HG02678 (cell line): ENCODE data around the gene DNASE2B.

Experiments used
- ATAC-seq: cut with Tn5 transposase; IDR thresholded peaks from one replicate; pipeline ENCODE4 v1.9.1; 2021; ENCODE audit warnings: mild to moderate bottlenecking, moderate library complexity; ENCODE audit not compliant: unreplicated experiment

The DNASE2B gene

DNA sequence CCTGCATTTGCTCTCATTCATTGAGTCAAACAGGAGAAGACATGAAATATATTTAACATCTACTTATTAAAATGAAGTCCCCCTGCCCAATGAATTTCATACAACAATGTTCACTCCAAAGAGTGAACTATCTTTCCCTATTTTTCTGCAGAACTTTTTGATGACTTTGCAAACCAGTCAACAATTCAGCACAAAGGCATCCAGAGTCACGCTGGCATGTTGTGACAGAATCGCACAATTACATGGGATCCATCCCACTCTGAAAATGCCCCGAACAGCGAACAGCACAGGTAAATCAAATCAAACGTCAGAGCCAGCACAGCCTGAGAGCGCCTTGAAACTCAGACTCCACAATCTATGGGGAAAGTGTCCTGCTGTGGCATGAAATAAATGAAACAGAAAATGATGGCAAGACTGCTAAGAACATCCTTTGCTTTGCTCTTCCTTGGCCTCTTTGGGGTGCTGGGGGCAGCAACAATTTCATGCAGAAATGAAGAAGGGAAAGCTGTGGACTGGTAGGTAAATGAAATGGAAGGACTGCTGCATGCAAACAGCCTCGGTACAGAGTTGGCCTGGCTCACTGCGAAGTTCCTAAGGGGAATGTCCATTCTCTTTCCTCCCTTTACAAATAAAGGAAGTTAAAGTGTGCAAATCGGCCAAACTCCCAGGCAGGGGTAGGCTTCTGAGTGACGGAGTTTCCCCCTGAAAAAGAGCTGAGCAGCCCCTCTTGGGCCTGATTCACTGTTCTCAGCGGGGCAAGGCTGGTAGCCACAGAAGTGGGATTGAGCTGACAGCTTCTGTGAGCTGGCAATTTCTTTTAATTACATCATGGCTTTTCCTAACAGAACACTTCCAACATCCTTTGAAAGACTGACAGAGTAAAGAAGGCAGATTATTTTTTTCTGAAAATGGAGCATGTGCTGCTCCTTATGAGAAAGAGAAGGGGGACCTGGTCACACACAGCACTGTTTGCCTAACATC lies at the start of gene DNASE2B:
Gene DNASE2B (plus strand): TSS at position 310 of the 981 bp plus-strand sequence. CDS start 81 bp downstream, at position 391.
- no peak for ATAC-seq

- no peak for ATAC-seq
Measured at GRCh38 chr1:84348759-84349158, 49.5 kb upstream of the DNASE2B start.

- ATAC-seq = no peak
Measured at GRCh38 chr1:84350104-84350503, 48.2 kb upstream of the DNASE2B start.

DNA sequence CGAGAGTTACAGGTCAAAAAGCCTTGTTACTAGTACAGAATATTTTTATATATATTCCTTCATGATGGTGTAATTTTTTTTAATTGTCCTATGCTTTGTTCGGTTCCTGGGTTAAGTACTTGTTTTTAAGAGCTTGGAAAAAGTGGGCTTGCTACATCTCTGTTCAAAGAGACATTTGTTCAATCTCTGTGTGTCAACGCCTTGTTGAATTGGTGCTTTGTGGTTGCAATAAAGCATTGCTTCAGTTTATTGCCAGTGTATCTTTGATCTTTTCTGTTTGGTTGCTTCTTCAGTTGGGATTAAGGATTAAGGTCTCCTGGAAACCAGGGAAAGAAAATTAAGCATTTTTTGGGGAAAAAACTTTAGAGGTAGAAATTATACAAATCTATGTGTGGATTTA lies 47.7 kb upstream of the DNASE2B start:
- ATAC-seq = no peak

- no peak for ATAC-seq
Measured at GRCh38 chr1:84352298-84353106, 45.8 kb upstream of the DNASE2B start.

- ATAC-seq = no peak
Measured at GRCh38 chr1:84353695-84354094, 44.6 kb upstream of the DNASE2B start.

GRCh38 chr1:84355556-84355955 lies 42.7 kb upstream of the DNASE2B start:
- no peak for ATAC-seq

DNA sequence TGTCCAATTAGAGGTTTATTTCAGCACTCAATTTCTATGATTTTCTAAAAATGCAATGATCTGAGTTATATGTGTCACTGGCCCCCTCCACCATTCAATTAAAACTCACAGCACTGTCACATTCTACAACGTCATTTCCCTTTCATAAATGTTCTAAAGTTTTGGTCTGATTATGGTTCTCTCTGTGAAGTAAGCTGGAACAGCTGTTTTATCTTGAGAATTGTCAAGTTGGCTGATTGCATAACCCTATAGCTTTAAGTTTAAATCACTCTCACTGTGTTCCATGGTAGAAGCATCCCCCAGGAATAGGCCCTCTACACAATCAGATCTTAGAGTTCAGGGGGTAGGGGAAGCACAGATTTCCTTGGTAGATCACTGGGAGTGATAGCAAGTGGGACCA lies 41.4 kb upstream of the DNASE2B start:
- ATAC-seq = no peak

GRCh38 chr1:84358695-84359094 lies 39.6 kb upstream of the DNASE2B start:
- ATAC-seq = no peak

GRCh38 chr1:84360316-84360715 lies 38.0 kb upstream of the DNASE2B start:
- no peak for ATAC-seq

- no peak for ATAC-seq
Measured at GRCh38 chr1:84361796-84362195, 36.5 kb upstream of the DNASE2B start.

DNA sequence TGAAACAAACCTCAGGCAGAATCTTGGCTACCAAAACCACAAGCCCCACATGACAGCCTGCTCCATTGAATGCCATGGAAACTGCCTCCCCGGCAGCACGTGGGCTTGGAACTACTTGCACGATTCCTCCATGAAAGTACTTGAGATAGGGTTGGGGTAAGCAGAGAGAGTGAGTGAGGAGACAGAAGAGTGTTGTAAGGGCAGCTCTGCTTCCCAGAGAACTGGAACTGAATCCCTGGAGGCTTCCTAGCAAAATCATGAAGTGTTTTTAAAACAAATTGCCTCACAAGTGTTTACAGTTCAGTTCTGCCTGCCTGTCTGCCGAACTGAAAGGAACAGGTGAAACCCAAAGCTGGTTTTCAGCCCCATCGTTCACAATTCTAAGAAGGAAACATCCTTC lies 35.3 kb upstream of the DNASE2B start:
- no peak for ATAC-seq

- ATAC-seq = no peak
Measured at GRCh38 chr1:84363622-84364021, 34.7 kb upstream of the DNASE2B start.

GRCh38 chr1:84365225-84366221 lies 32.8 kb upstream of the DNASE2B start:
- ATAC-seq = no peak

DNA sequence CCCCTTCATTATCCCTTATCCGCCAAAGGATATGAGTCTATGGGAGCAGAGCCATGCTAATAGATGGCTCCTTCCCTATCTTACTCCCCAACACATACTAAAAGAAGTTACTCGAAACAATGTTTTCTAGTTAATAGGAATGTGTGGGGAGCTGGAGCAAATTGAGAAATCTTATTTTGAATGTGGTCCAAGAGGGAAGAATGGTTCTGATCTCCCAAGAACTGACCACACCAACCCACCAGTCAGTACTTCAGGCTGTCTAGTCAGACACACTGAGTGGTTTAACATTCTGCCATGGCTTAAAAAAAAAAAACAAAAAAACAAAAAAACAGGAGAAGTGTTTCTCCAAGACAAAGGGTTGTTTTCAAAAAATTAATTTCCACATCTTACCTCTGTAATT lies 31.5 kb upstream of the DNASE2B start:
- no peak for ATAC-seq

- no peak for ATAC-seq
Measured at GRCh38 chr1:84367219-84367618, 31.1 kb upstream of the DNASE2B start.

- no peak for ATAC-seq
Measured at GRCh38 chr1:84368441-84368840, 29.8 kb upstream of the DNASE2B start.

- no peak for ATAC-seq
Measured at GRCh38 chr1:84370266-84370665, 28.0 kb upstream of the DNASE2B start.

GRCh38 chr1:84370831-84371394 lies 27.4 kb upstream of the DNASE2B start:
- ATAC-seq = no peak

- no peak for ATAC-seq
Measured at GRCh38 chr1:84373436-84374141, 24.7 kb upstream of the DNASE2B start.
